ENCODE measurements around the gene CKS1B.

DNA sequence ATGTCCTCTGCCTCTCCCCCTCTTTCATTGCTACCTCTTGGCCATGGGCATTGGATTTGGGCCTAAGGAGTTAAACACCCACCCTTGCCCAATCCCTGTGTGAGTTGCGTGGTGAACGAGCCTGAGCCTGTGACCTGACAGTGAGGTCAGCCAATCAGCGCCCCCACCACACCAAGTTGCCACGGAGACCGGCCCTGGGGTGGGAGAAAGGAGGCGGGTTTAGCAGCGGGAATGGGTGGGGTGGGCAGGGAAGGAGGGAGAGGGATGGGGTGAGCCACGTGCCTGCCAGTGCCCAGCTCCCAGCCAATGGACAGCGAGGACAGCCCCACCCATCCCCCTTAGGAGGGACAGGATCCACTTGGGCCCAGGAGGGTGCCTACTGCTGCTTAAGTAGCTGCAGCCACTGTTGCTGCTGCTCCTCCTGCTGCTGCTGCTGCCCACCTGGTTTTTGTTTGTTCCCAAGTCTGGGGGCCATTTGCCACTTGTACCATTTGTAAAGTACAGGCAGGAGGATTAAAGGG, 37.6 kb downstream of the CKS1B start:
- no peak for TF ChIP-seq ZZZ3 (IDR thresholded peaks at IDR 0.05)
- TF ChIP-seq BHLHE40 (IDR thresholded peaks at IDR 0.05; ENCODE audit: low read length), result peak; percentile 50; the same call in 1 of the 2 replicates
- no peak for TF ChIP-seq ZNF764 (CRISPR knock-in tag; IDR thresholded peaks at IDR 0.05; ENCODE audit: low read depth)
- no peak for TF ChIP-seq SMARCC2 (IDR thresholded peaks at IDR 0.05; ENCODE audit: low read depth)
- no peak for TF ChIP-seq NRF1 (conservative IDR thresholded peaks at IDR 0.05 in 1 of 2, IDR thresholded peaks at IDR 0.05 in 1 of 2)
- TF ChIP-seq TEAD4 (IDR thresholded peaks at IDR 0.05; ENCODE audit: low read length), result no peak
- no peak for TF ChIP-seq TEAD4 (CRISPR knock-in tag; IDR thresholded peaks at IDR 0.05; ENCODE audit: borderline replicate concordance)
- TF ChIP-seq HNRNPLL (IDR thresholded peaks at IDR 0.05; ENCODE audit: low read depth, low read length, poor library complexity, severe bottlenecking), result no peak
- no peak for TF ChIP-seq HDAC2 (IDR thresholded peaks at IDR 0.05)
